ENCODE results near the gene ANLN.
"Not testable (repeated sequence)": the region's sequence is repeated elsewhere in the genome, so short reads cannot be mapped to it uniquely, and the experiment has no call there.

ANLN gene

DNA sequence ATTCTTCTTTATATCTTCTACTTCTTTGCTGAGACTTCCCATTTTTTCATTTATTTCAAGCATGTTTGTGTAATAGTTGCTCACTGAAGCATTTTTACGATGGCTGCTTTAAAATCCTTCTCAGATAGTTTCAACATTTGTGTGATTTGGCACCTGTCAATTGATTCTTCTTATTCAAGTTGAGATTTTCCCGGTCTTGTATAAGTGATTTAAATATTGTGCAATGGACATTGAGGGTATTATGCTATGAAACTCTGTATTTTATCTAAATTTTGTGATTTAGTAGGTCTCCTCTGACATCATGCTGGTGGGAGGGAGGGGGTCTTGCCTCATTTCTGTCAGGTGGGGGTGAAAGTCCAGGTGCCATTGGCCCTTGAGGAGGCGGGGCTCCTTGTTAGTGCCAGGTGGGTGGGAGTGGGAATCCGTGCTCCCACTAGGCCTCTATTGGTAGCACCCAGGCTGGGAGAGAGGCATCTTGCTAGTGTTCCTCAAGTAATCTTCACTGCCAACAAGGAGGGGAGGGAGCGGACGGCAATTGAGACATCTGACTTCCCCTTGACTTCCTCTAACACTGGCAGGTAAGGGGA is 73.0 kb downstream of the ANLN start:
- no peak for DNase-seq (ENCODE audit: low spot score)
- TF ChIP-seq, protein P1, sequence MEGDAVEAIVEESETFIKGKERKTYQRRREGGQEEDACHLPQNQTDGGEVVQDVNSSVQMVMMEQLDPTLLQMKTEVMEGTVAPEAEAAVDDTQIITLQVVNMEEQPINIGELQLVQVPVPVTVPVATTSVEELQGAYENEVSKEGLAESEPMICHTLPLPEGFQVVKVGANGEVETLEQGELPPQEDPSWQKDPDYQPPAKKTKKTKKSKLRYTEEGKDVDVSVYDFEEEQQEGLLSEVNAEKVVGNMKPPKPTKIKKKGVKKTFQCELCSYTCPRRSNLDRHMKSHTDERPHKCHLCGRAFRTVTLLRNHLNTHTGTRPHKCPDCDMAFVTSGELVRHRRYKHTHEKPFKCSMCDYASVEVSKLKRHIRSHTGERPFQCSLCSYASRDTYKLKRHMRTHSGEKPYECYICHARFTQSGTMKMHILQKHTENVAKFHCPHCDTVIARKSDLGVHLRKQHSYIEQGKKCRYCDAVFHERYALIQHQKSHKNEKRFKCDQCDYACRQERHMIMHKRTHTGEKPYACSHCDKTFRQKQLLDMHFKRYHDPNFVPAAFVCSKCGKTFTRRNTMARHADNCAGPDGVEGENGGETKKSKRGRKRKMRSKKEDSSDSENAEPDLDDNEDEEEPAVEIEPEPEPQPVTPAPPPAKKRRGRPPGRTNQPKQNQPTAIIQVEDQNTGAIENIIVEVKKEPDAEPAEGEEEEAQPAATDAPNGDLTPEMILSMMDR (IDR thresholded peaks at IDR 0.05), result no peak
- H3K27ac ChIP-seq, result no peak overlapping the region
- no peak overlapping the region for H3K4me3 ChIP-seq

DNA sequence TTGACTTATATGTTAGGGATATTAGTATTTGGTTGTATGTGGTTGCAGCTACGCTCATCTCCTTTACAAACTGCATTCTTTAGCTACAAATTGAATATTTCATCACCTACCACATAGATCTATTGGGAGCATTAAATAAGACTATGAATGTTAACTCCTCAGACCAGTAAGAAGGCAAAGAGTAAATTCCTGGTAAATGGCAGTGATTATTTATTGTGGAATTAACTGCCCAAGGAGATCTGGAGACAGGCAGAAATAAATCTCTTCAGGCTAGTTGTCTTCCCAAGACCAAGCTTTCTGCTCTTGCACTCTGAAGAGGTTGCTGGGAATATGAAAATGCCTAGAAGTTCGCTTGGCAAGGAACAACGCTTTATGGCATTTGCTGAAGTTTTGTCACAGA is 74.6 kb downstream of the ANLN start:
- DNase-seq (ENCODE audit: low spot score), result no peak
- TF ChIP-seq, protein P1 (IDR thresholded peaks at IDR 0.05), result no peak
- H3K4me3 ChIP-seq, result no peak overlapping the region
- H3K27ac ChIP-seq, result no peak overlapping the region

DNA sequence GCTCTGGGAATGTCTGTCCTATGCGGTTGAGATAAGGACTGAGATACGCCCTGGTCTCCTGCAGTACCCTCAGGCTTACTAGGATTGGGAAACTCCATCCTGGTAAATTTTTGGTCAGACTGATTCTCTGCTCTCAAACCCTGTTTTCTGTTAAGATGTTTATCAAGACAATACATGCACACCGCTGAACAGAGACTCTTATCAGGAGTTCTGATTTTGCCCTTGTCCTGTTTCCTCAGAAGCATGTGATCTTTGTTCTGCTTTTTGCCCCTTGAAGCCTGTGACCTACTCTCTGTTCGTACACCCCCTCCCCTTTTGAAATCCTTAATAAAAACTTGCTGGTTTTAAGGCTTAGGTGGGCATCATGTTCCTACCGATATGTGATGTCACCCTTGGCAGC is 76.3 kb downstream of the ANLN start:
- H3K4me3 ChIP-seq; DNase-seq (ENCODE audit: low spot score); H3K27ac ChIP-seq: not testable (repeated sequence)

DNA sequence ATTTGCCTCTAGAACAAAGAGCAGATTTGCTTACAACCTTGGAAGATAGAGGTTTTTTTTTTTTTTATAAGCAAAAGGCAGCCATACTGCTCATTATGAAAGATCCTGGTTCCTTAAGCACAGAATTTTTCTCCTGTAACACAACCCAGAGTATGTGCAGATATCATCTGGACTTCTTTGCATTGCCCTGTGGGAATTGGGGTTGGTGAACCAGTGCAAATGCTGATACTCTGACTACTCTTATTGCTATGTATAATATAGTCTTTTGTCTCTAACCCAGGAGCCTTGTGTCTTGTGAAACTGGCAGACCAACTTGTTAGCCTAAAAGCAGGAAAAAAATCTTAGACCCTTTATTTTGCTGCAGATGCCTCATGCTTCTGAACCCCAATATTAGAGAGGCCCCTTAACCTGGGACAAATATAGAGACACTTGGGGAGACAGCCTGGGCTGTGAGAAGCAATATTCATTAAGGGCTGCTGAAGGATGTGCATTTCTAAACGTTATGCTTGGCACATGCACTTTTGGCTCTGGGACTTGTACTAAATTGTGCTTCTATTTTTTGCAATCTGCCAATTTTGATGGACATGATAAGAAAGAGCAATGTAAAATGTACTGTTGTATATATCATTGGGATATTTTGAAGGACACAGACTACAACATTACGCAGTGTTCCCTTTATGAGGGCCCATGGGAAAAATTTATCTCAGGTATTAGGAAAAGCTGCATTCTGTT is 78.9 kb downstream of the ANLN start:
- H3K27ac ChIP-seq, result no peak overlapping the region
- DNase-seq (ENCODE audit: low spot score), result no peak
- no peak overlapping the region for H3K4me3 ChIP-seq

GRCh38 chr7:36469236-36469635 is 79.6 kb downstream of the ANLN start:
- DNase-seq (ENCODE audit: low spot score), result no peak
- H3K4me3 ChIP-seq, result no peak overlapping the region
- no peak overlapping the region for H3K27ac ChIP-seq
- TF ChIP-seq, protein P1 (IDR thresholded peaks at IDR 0.05), result no peak

More for the DNA sequence above, 78.9 kb downstream of the ANLN start:
- TF ChIP-seq, protein P1 (IDR thresholded peaks at IDR 0.05), result no peak

GRCh38 chr7:36472141-36472729 is 82.6 kb downstream of the ANLN start:
- TF ChIP-seq, protein P1 (IDR thresholded peaks at IDR 0.05), result no peak
- no peak overlapping the region for H3K27ac ChIP-seq
- no peak for DNase-seq (ENCODE audit: low spot score)

DNA sequence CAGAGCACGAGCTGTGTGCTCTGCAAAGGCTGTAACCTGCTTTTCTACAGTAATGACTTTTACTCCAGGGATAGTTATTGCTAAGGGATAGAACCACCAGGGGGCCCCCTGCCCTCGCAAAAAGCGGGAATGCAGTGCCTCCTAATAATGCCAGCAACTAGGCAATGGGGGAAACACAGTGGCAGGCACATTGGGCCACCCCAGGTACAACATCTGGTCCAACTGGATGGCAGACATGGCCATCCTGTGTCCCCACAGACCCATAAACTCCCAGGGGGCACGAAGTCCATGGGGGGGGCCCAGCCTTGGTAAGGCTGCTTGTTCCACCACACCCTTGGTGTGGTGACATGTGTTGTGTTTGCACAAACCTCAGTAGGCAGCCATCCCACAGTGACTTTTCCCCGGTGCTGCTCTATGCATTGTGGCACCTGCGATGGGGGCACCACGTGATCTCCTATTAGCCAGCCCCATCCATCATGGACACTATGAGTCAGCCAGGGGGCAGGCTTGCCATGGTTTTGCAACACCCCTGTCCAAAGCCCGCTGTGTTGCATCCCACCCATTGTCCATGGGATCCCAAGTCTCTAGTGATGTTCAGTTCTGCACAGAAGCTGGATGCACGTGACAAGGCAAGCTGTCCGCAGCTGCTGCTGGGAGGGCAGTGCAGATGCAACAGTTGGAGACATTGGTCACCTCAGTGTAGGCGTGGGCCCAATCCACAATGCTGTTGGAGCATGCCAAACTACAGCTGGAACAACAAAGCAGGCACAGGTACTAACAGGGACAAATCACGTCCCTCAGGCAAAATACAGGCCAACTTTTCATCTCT is 84.0 kb downstream of the ANLN start:
- Histone ChIP-seq H3K4me3 (no peak overlapping the region), H3K27ac (no peak overlapping the region)
- TF ChIP-seq, protein P1 (IDR thresholded peaks at IDR 0.05), result no peak
- no peak for DNase-seq (ENCODE audit: low spot score)

More at GRCh38 chr7:36472141-36472729, 82.6 kb downstream of the ANLN start:
- no peak overlapping the region for H3K4me3 ChIP-seq

Measured in coronary artery (tissue), 2 donors.